Measurements from ENCODE around the gene NFAT5.
A peak's percentile ranks its signal among the peaks of the same experiment; 100 is the strongest.
"Not testable (repeated sequence)": the region's sequence is repeated elsewhere in the genome, so short reads cannot be mapped to it uniquely, and the experiment has no call there.

The NFAT5 gene

GRCh38 chr16:69724414-69724873, 158.7 kb downstream of the NFAT5 start:
- no peaks in the 10 kb centered on the region for H3K9me3 ChIP-seq
- H3K4me2 ChIP-seq, result no peak overlapping the region
- TF ChIP-seq Cebpa-rat (IDR thresholded peaks at IDR 0.05), result no peak
- peaks cover 45% of the 10 kb centered on the region for H3K4me1 ChIP-seq
- H3K4me3 ChIP-seq, result no peak overlapping the region
- H3K9ac ChIP-seq, result no peak overlapping the region
- no peaks in the 10 kb centered on the region for H4K20me1 ChIP-seq
- no peaks in the 10 kb centered on the region for H3K27me3 ChIP-seq
- no peaks in the 10 kb centered on the region for H3K36me3 ChIP-seq
- H3K27ac ChIP-seq, result no peak overlapping the region

- Histone ChIP-seq H3K4me1 (peaks cover 45% of the 10 kb centered on the region), H3K27ac (no peak overlapping the region), H3K4me2 (no peak overlapping the region), H3K9me3 (no peaks in the 10 kb centered on the region), H3K36me3 (no peaks in the 10 kb centered on the region), H3K27me3 (no peaks in the 10 kb centered on the region), H3K4me3 (no peak overlapping the region), H3K9ac (no peak overlapping the region), H4K20me1 (no peaks in the 10 kb centered on the region)
- TF ChIP-seq Cebpa-rat (IDR thresholded peaks at IDR 0.05), result no peak
Measured at GRCh38 chr16:69724981-69725479, 159.3 kb downstream of the NFAT5 start.

- TF ChIP-seq Cebpa-rat (IDR thresholded peaks at IDR 0.05), result no peak
- peak overlapping the region; percentile 94 for H3K4me2 ChIP-seq
Measured at GRCh38 chr16:69725480-69726312, 159.9 kb downstream of the NFAT5 start.

DNA sequence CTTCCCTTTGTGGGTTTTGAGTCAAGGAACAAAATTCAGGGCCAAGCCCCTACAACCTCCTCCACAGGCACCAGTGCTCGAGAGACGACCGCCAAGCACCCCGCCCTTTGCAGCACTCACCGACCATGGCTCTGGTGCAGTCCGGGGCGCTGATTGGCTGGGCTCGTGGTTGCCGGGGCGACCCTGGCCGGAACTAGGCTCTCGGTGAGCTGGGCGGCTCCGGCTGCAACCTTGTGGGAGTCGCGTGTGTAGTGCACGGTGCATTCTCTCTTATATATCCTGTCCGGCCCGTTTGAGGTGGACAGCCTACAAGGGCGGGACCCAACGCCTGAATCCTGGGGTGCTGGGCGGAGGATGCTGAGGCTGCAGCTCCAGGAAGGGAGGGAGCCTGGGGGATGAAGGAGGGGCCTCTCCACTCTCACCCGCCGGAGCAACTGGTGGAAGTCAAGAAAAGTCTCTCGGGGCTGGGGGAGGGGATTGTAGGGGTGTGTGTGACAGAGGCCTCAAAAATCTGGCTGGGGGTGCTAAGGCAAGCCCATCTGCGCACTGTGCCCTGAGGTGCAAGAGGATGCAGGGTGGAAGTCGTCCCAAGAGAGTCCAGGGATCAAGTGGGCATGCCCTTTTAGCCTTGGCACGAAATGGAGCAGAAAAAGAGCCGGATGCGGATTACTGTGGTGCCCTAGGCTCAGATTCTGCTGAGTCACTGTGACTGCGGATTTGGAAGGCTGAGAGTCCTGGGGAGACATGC, 160.7 kb downstream of the NFAT5 start, which contains the start of gene NQO1:
Gene NQO1 (minus strand): TSS at position 248 of the 748 bp plus-strand sequence. CDS start 121 bp downstream, at position 127.
- no peaks in the 10 kb centered on the region for H3K27me3 ChIP-seq
- H3K4me3 ChIP-seq, result peak within 1 kb of the TSS; percentile 73
- H3K9me3 ChIP-seq, result no peaks in the 10 kb centered on the region
- peak within 1 kb of the TSS; percentile 80 for H3K9ac ChIP-seq
- peak within 1 kb of the TSS; percentile 94 for H3K4me2 ChIP-seq
- TF ChIP-seq Cebpa-rat (IDR thresholded peaks at IDR 0.05), result no peak
- peak within 1 kb of the TSS; percentile 84 for H3K27ac ChIP-seq
- no peaks in the 10 kb centered on the region for H4K20me1 ChIP-seq
- H3K36me3 ChIP-seq, result no peaks in the 10 kb centered on the region
- peaks cover 45% of the 10 kb centered on the region for H3K4me1 ChIP-seq

More at GRCh38 chr16:69725480-69726312, 159.9 kb downstream of the NFAT5 start:
- H3K36me3 ChIP-seq, result no peaks in the 10 kb centered on the region
- H3K27ac ChIP-seq, result peak overlapping the region; percentile 84
- H3K4me1 ChIP-seq, result peaks cover 45% of the 10 kb centered on the region
- no peaks in the 10 kb centered on the region for H4K20me1 ChIP-seq
- no peaks in the 10 kb centered on the region for H3K9me3 ChIP-seq
- H3K9ac ChIP-seq, result peak overlapping the region; percentile 80
- peak overlapping the region; percentile 73 for H3K4me3 ChIP-seq
- no peaks in the 10 kb centered on the region for H3K27me3 ChIP-seq

DNA sequence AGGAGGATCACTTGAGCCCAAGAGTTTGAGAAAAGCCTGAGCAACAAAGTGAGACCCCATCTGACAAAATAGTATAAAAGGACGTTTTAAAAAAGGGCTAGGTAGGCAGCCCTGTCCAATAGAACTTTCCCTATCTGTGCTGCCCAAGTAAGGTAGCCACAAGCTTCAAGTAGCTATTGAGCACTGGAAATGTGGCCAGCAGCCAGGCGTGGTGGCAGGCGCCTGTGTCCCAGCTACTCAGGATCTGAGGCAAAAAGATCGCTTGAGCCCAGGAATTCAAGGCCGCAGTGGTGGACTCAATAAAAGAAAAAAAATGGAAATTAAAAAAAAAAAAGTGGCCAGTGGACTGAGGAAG, 162.1 kb downstream of the NFAT5 start:
- TF ChIP-seq Cebpa-rat (IDR thresholded peaks at IDR 0.05), result no peak
- peak overlapping the region; percentile 94 for H3K4me2 ChIP-seq
- no peak overlapping the region for H3K9ac ChIP-seq
- H3K4me3 ChIP-seq, result no peak overlapping the region
- no peaks in the 10 kb centered on the region for H3K36me3 ChIP-seq
- no peaks in the 10 kb centered on the region for H3K9me3 ChIP-seq
- H3K27ac ChIP-seq, result peak overlapping the region; percentile 84
- no peaks in the 10 kb centered on the region for H3K27me3 ChIP-seq
- peaks cover 45% of the 10 kb centered on the region for H3K4me1 ChIP-seq
- no peaks in the 10 kb centered on the region for H4K20me1 ChIP-seq

DNA sequence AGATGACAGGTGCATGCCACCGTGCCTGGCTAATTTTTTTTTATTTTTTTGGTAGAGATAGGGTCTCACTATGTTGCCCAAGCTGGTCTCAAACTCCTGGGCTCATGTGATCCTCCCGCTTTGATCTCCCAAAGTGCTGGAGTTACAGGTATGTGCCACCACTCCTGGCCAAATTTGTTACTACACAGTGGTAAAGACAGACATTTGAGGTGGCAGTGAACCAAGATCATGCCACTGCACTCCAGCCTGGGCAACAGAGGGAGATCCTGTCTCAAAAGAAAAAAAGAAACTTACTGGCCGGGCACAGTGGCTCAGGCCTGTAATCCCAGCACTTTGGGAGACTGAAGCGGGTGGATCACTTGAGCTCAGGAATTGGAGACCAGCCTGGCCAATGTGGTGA, 163.3 kb downstream of the NFAT5 start:
- not testable (repeated sequence) for H3K9ac ChIP-seq, H3K4me2 ChIP-seq, H3K27ac ChIP-seq, H3K9me3 ChIP-seq, H4K20me1 ChIP-seq, H3K4me3 ChIP-seq, H3K27me3 ChIP-seq, H3K36me3 ChIP-seq
- peaks cover 45% of the 10 kb centered on the region for H3K4me1 ChIP-seq

GRCh38 chr16:69731280-69731679, 165.5 kb downstream of the NFAT5 start:
- not testable (repeated sequence) for H3K4me3 ChIP-seq, H3K4me2 ChIP-seq, H3K36me3 ChIP-seq, H3K27me3 ChIP-seq, H3K9ac ChIP-seq, H3K27ac ChIP-seq, H3K9me3 ChIP-seq, H4K20me1 ChIP-seq
- peaks cover 25% of the 10 kb centered on the region for H3K4me1 ChIP-seq

DNA sequence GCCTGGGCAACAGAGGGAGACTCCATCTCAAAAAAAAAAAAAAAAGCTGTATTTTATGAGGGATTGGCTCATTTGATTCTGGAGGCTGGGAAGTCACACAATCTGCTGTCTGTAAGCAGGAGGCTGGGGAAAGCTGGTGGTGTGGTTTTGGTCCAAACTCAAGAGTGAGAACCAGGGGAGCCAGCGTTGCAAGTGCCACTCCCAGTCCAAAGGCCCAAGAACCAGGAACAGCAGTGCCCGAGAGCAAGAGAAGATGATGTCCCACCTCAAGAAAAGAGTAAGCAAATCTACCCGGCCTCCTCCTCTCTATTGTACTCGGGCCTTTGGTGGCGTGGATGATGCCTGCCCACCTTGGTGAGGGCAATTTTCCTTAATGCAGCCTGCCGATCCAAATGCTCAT, 166.3 kb downstream of the NFAT5 start:
- Histone ChIP-seq H3K9ac (no peak overlapping the region), H4K20me1 (no peaks in the 10 kb centered on the region), H3K9me3 (no peaks in the 10 kb centered on the region), H3K36me3 (no peaks in the 10 kb centered on the region), H3K27me3 (no peaks in the 10 kb centered on the region), H3K4me3 (no peak overlapping the region), H3K4me1 (peaks cover 19% of the 10 kb centered on the region), H3K4me2 (no peak overlapping the region), H3K27ac (no peak overlapping the region)
- no peak for TF ChIP-seq Cebpa-rat (IDR thresholded peaks at IDR 0.05)

- Histone ChIP-seq H3K4me3 (no peak overlapping the region), H3K9ac (no peak overlapping the region), H3K4me2 (no peak overlapping the region), H3K4me1 (no peaks in the 10 kb centered on the region), H3K27ac (no peak overlapping the region), H3K36me3 (peaks cover 79% of the 10 kb centered on the region), H3K27me3 (no peaks in the 10 kb centered on the region), H4K20me1 (peaks cover 55% of the 10 kb centered on the region), H3K9me3 (no peaks in the 10 kb centered on the region)
- no peak for TF ChIP-seq Cebpa-rat (IDR thresholded peaks at IDR 0.05)
Measured at GRCh38 chr16:69741519-69741918, 175.8 kb downstream of the NFAT5 start.

All from BLaER1 (cell line).